DOHH2 (cell line): ENCODE measurements around the gene CPN2.

Experiments used
- CTCF ChIP-seq: fragments of 200-600 bp; sonication (generic); IDR thresholded peaks from one replicate; pipeline ENCODE4 v1.5.1; 2014; ENCODE audit warnings: antibody characterized with exemption, mild to moderate bottlenecking, low read depth, low read length; ENCODE audit not compliant: poor library complexity, severe bottlenecking
- EZH2phosphoT487 ChIP-seq: fragments of 200-600 bp; sonication (generic); IDR thresholded peaks from 2 replicates; pipeline ENCODE4 v1.6.1; 2017; ENCODE audit warnings: borderline replicate concordance, mild to moderate bottlenecking, antibody characterized with exemption, low read length, moderate library complexity, mixed read lengths

DNA sequence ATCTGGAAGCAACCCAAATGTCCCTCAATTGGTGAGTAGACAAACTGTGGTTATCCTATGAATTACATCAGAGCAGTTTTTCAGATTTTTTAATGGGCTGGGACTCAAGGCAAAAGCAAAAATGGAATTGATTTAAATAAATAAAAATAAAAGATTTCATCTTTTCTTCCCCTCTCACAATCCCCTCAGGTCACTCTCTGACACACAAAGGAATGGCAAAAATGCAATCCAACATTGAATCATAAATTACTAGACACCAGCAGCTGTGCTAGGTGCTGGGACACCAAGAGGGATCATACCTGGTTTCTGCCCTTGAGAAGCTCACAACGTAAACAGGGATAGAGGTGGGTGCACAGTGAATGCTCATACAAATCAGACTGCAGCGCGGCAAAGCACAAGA is 58.8 kb downstream of the CPN2 start:
- no peak for TF ChIP-seq CTCF
- TF ChIP-seq EZH2phosphoT487: no peak
